Measurements from ENCODE around the gene SPTBN1.

DNA sequence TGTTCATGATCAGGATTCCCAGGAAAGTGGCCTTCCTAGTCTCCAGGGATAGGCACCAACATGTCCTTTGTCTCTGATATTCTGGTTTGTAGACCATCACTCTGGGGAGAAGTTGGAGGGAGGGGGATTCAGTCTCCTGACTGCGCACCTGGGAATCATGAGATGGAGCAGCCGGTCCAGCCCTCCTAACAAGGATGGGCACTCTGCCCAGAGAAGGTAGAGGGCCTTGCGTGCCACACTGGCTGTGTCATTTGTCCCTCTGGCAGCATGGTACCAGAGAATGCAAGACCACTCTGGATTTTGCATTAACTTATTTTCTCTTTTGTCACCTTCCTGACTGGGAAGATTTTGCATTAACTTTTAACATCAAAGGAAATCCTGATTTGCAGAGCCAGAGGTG lies 192.1 kb downstream of the SPTBN1 start:
- TF ChIP-seq EZH2 (IDR thresholded peaks at IDR 0.05; ENCODE audit: low read depth), result no peak
- TF ChIP-seq, protein P1, sequence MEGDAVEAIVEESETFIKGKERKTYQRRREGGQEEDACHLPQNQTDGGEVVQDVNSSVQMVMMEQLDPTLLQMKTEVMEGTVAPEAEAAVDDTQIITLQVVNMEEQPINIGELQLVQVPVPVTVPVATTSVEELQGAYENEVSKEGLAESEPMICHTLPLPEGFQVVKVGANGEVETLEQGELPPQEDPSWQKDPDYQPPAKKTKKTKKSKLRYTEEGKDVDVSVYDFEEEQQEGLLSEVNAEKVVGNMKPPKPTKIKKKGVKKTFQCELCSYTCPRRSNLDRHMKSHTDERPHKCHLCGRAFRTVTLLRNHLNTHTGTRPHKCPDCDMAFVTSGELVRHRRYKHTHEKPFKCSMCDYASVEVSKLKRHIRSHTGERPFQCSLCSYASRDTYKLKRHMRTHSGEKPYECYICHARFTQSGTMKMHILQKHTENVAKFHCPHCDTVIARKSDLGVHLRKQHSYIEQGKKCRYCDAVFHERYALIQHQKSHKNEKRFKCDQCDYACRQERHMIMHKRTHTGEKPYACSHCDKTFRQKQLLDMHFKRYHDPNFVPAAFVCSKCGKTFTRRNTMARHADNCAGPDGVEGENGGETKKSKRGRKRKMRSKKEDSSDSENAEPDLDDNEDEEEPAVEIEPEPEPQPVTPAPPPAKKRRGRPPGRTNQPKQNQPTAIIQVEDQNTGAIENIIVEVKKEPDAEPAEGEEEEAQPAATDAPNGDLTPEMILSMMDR (conservative IDR thresholded peaks at IDR 0.05), result no peak

Data from PC-9 (cell line).